Measurements from ENCODE around the gene ZDHHC12. TPM values are rescaled to one million over a fixed set of nuclear protein-coding genes. Genes with fewer than 3 reads are reported as not detected.

ZDHHC12 gene
- total RNA-seq, 3 donors from 2014 or later (not counting 1 experiment from before 2014, with no cell fraction given): 26.1 to 37.1 (median 28.6) TPM

GRCh38 chr9:128742401-128742800 lies 18.5 kb upstream of the ZDHHC12 start:
- Histone ChIP-seq H3K27me3 (ENCODE audit: control insufficient read depth, insufficient read depth, low read length) (no peaks in the 10 kb centered on the region), H3K4me1 (ENCODE audit: control insufficient read depth, insufficient read depth, low read length) (no peaks in the 10 kb centered on the region), H3K9me3 (ENCODE audit: control insufficient read depth, insufficient read depth, low read length) (no peaks in the 10 kb centered on the region), H3K36me3 (ENCODE audit: control insufficient read depth, insufficient read depth, low read length) (peaks cover 22% of the 10 kb centered on the region), H3K4me3 (ENCODE audit: low read length) (no peak overlapping the region), H3K27ac (ENCODE audit: low read length) (no peak overlapping the region)
- Mint-ChIP-seq H3K4me3 (no peak overlapping the region), H3K27me3 (ENCODE audit: low read depth in 2 of 2) (no peaks in the 10 kb centered on the region), H3K27ac (no peak overlapping the region), H3K36me3 (no peaks in the 10 kb centered on the region), H3K4me1 (no peaks in the 10 kb centered on the region), H3K9me3 (no peaks in the 10 kb centered on the region)
- DNase-seq: no peak
- intact Hi-C loops (cut with micrococcal nuclease): no loop called here
- no peak for TF ChIP-seq CTCF (IDR thresholded peaks at IDR 0.05)
- 90% methylated on average over 18 of the region's 20 CpGs for WGBS (ENCODE audit: insufficient coverage)
- ATAC-seq: no peak

GRCh38 chr9:128735373-128735772 lies 11.4 kb upstream of the ZDHHC12 start:
- H3K27ac Mint-ChIP-seq: no peak overlapping the region
- no peak for ATAC-seq
- 90% methylated on average over 2 of the region's 2 CpGs for WGBS (ENCODE audit: insufficient coverage)
- DNase-seq: no peak
- no peaks in the 10 kb centered on the region for H3K27me3 ChIP-seq (ENCODE audit: control insufficient read depth, insufficient read depth, low read length)
- no peak for TF ChIP-seq CTCF (IDR thresholded peaks at IDR 0.05)
- no peaks in the 10 kb centered on the region for H3K4me1 ChIP-seq (ENCODE audit: control insufficient read depth, insufficient read depth, low read length)
- H3K4me3 ChIP-seq (ENCODE audit: low read length): no peak overlapping the region
- H3K36me3 Mint-ChIP-seq: no peaks in the 10 kb centered on the region
- no peaks in the 10 kb centered on the region for H3K27me3 Mint-ChIP-seq (ENCODE audit: low read depth in 2 of 2)
- H3K9me3 ChIP-seq (ENCODE audit: control insufficient read depth, insufficient read depth, low read length): no peaks in the 10 kb centered on the region
- H3K9me3 Mint-ChIP-seq: no peaks in the 10 kb centered on the region
- intact Hi-C loops (cut with micrococcal nuclease): no loop called here
- H3K4me3 Mint-ChIP-seq: no peak overlapping the region
- H3K4me1 Mint-ChIP-seq: no peaks in the 10 kb centered on the region
- H3K27ac ChIP-seq (ENCODE audit: low read length): no peak overlapping the region
- peaks cover 34% of the 10 kb centered on the region for H3K36me3 ChIP-seq (ENCODE audit: control insufficient read depth, insufficient read depth, low read length)

GRCh38 chr9:128733256-128733655 lies 9.3 kb upstream of the ZDHHC12 start:
- no peaks in the 10 kb centered on the region for H3K4me1 Mint-ChIP-seq
- intact Hi-C loops (cut with micrococcal nuclease): no loop called here
- DNase-seq: peak in 1 of 2 donors; percentile 29
- H3K27ac Mint-ChIP-seq: no peak overlapping the region
- no peak for TF ChIP-seq CTCF (IDR thresholded peaks at IDR 0.05)
- H3K27ac ChIP-seq (ENCODE audit: low read length): no peak overlapping the region
- no peaks in the 10 kb centered on the region for H3K36me3 Mint-ChIP-seq
- peaks cover 26% of the 10 kb centered on the region for H3K36me3 ChIP-seq (ENCODE audit: control insufficient read depth, insufficient read depth, low read length)
- ATAC-seq: peak in 1 of 3 donors; percentile 26
- H3K27me3 Mint-ChIP-seq (ENCODE audit: low read depth in 2 of 2): no peaks in the 10 kb centered on the region
- no peak overlapping the region for H3K4me3 ChIP-seq (ENCODE audit: low read length)
- no peaks in the 10 kb centered on the region for H3K4me1 ChIP-seq (ENCODE audit: control insufficient read depth, insufficient read depth, low read length)
- H3K27me3 ChIP-seq (ENCODE audit: control insufficient read depth, insufficient read depth, low read length): no peaks in the 10 kb centered on the region
- 73% methylated on average over 9 of the region's 9 CpGs for WGBS (ENCODE audit: insufficient coverage)
- no peaks in the 10 kb centered on the region for H3K9me3 Mint-ChIP-seq
- H3K4me3 Mint-ChIP-seq: no peak overlapping the region
- no peaks in the 10 kb centered on the region for H3K9me3 ChIP-seq (ENCODE audit: control insufficient read depth, insufficient read depth, low read length)

- Histone ChIP-seq H3K9me3 (ENCODE audit: control insufficient read depth, insufficient read depth, low read length) (no peaks in the 10 kb centered on the region), H3K4me3 (ENCODE audit: low read length) (no peak overlapping the region), H3K27me3 (ENCODE audit: control insufficient read depth, insufficient read depth, low read length) (no peaks in the 10 kb centered on the region), H3K27ac (ENCODE audit: low read length) (no peak overlapping the region), H3K36me3 (ENCODE audit: control insufficient read depth, insufficient read depth, low read length) (peaks cover 26% of the 10 kb centered on the region), H3K4me1 (ENCODE audit: control insufficient read depth, insufficient read depth, low read length) (no peaks in the 10 kb centered on the region)
- Mint-ChIP-seq H3K4me3 (no peak overlapping the region), H3K27ac (no peak overlapping the region), H3K4me1 (no peaks in the 10 kb centered on the region), H3K27me3 (ENCODE audit: low read depth in 2 of 2) (no peaks in the 10 kb centered on the region), H3K9me3 (no peaks in the 10 kb centered on the region), H3K36me3 (no peaks in the 10 kb centered on the region)
- WGBS (ENCODE audit: insufficient coverage): 89% methylated on average over 13 of the region's 13 CpGs
- ATAC-seq (no peak), DNase-seq (no peak)
- intact Hi-C loops (cut with micrococcal nuclease): no loop called here
- no peak for TF ChIP-seq CTCF (IDR thresholded peaks at IDR 0.05)
Observed at GRCh38 chr9:128732576-128732975, 8.6 kb upstream of the ZDHHC12 start.
